ENCODE data around the gene PAPSS2. TPM values are rescaled to one million over a fixed set of nuclear protein-coding genes. Genes with fewer than 3 reads are reported as not detected.

PAPSS2 gene
- total and polyA plus RNA-seq, 2 donors (not counting 3 experiments of a cell fraction or from before 2014, with no cell fraction given) = 27.9 to 82.6 TPM

DNA sequence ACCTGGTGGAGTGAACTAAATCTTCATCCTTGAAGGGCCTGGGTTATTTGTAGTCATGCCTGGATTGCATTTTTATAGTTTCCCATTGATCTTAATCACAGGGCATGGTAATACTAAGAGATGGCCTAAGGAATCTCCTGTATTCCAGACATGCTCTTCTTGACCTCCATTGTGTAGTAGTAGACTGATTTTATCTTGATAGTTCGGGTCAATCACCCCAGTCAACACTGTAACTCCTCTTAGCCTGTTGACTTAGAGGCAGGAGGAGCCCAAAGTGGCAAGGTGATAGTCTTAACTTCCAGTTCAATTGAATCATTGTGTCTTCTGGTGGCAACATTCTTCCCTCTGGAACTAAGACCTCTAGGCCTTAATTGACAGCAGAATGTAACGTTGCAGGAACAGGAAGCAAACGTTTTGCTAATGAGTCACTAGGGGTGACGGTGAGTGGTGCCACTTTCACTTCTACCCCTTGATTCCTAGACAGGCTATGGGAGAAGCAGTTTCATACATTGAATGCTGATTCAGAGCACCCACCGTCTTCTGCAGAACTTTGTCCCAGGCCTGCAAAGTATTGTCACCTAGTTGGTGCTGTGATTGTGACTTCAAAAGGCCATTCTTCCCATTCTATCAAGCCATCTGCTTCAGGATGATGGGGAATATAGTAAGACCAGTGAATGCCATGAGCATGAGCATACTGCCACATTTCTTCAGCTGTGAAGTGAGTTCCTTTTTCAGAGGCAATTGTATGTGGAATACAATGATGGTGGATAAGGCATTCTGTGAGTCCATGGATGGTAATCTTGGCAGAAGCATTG, 24.0 kb upstream of the PAPSS2 start:
- no TSS peak for BruUV-seq (replicated peaks)
- CTCF ChIA-PET = interaction anchor here (1.3 kb wide), 1 partner anchor 11 kb away, joined by 4 read pairs; no protein-coding TSS in a partner anchor

More for the DNA sequence above, 24.0 kb upstream of the PAPSS2 start:
- Histone ChIP-seq H4K20me1 (replicated peaks; ENCODE audit: control insufficient read depth, extremely low read depth, insufficient read depth, low read length) (no peaks in the 10 kb centered on the region), H3K9me1 (replicated peaks; ENCODE audit: control insufficient read depth, extremely low read depth, insufficient read depth, low read length) (no peaks in the 10 kb centered on the region), H3K4me3 (replicated peaks in 1 of 3; ENCODE audit: insufficient read depth in 1 of 3, low read depth in 1 of 3, low read length in 3 of 3) (no peak overlapping the region), H3K27ac (ENCODE audit: insufficient read depth, low read depth, low read length) (peak overlapping the region; percentile 71), H3K79me2 (ENCODE audit: control insufficient read depth, insufficient read depth, low read length) (no peaks in the 10 kb centered on the region), H3K4me1 (ENCODE audit: control insufficient read depth, extremely low read depth, insufficient read depth, low read length) (peaks cover 20% of the 10 kb centered on the region), H3K36me3 (ENCODE audit: control insufficient read depth in 2 of 2, extremely low read depth in 1 of 2, insufficient read depth in 2 of 2, low read length in 2 of 2) (no peaks in the 10 kb centered on the region), H3K27me3 (ENCODE audit: control insufficient read depth in 2 of 2, insufficient read depth in 2 of 2, low read length in 2 of 2) (no peaks in the 10 kb centered on the region), H3K9ac (replicated peaks; ENCODE audit: extremely low read depth, insufficient read depth, low read length) (no peak overlapping the region), H2AFZ (ENCODE audit: low read depth, low read length) (peak overlapping the region; percentile 73), H3K9me3 (replicated peaks; ENCODE audit: control insufficient read depth, insufficient read depth, low read length) (no peaks in the 10 kb centered on the region), H3K4me2 (ENCODE audit: insufficient read depth, low read length) (peak overlapping the region; percentile 49)
- intact Hi-C loops (cut with micrococcal nuclease) (loop anchor here (5.0 kb wide), 1 partner anchor 103 kb away; no protein-coding TSS in a partner anchor), dilution Hi-C loops (cut with MboI; ENCODE audit: extremely low pct_ligation_motif_present, low sequenced_read_pairs) (no loop called here)
- DNase-seq (ENCODE audit: low read depth, low spot score) (peak; percentile 80), FAIRE-seq (peak; percentile 92)
- POLR2A ChIA-PET = no interaction called here
- TF ChIP-seq EZH2 (IDR thresholded peaks at IDR 0.05; ENCODE audit: borderline replicate concordance, low read depth, low read length, severe bottlenecking) (no peak), FOS (IDR thresholded peaks at IDR 0.05; ENCODE audit: borderline replicate concordance, insufficient read depth, low read length) (peak; percentile 89), POLR2AphosphoS5 (IDR thresholded peaks at IDR 0.05; ENCODE audit: insufficient read depth, low read depth, low read length) (peak; percentile 50), GATA2 (IDR thresholded peaks at IDR 0.05; ENCODE audit: insufficient read depth, insufficient read length, low read depth, low read length) (peak; percentile 81), JUN (IDR thresholded peaks at IDR 0.05; ENCODE audit: borderline replicate concordance, insufficient read depth, insufficient read length, low read depth) (peak; percentile 83)
- TF ChIP-seq, protein P1, sequence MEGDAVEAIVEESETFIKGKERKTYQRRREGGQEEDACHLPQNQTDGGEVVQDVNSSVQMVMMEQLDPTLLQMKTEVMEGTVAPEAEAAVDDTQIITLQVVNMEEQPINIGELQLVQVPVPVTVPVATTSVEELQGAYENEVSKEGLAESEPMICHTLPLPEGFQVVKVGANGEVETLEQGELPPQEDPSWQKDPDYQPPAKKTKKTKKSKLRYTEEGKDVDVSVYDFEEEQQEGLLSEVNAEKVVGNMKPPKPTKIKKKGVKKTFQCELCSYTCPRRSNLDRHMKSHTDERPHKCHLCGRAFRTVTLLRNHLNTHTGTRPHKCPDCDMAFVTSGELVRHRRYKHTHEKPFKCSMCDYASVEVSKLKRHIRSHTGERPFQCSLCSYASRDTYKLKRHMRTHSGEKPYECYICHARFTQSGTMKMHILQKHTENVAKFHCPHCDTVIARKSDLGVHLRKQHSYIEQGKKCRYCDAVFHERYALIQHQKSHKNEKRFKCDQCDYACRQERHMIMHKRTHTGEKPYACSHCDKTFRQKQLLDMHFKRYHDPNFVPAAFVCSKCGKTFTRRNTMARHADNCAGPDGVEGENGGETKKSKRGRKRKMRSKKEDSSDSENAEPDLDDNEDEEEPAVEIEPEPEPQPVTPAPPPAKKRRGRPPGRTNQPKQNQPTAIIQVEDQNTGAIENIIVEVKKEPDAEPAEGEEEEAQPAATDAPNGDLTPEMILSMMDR (IDR thresholded peaks at IDR 0.05; ENCODE audit: extremely low read depth in 1 of 2, insufficient read depth in 1 of 2, low read depth in 1 of 2, low read length in 2 of 2) = no peak

Data from endothelial cell of umbilical vein (primary cell).